Measurements from ENCODE around the gene NUP62. TPM values are rescaled to one million over a fixed set of nuclear protein-coding genes. Genes with fewer than 3 reads are reported as not detected.

The NUP62 gene
- total and polyA plus RNA-seq, 2 experiments from 2014 or later = 55.5 to 99.4 TPM

DNA sequence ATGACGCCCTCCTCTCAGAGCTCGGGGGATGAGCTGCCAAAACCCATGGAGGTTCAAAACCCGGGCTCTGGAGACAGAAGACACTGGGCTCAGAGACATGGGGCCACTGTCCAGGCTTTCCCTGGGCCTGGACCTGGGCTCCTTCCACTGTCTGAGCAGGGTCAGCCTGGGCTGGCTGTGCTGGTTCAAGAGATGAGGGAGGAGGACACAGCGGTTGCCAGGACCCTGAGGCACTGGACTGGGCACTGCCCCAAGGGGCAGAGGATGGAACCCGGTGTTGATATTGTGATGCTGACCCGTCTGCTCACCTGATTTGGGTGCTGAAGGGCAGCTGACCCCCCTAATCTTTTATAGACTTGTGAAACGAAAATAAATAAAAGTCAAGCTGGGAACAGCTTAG is 45.7 kb upstream of the NUP62 start (continued):
- TF ChIP-seq, protein P1, sequence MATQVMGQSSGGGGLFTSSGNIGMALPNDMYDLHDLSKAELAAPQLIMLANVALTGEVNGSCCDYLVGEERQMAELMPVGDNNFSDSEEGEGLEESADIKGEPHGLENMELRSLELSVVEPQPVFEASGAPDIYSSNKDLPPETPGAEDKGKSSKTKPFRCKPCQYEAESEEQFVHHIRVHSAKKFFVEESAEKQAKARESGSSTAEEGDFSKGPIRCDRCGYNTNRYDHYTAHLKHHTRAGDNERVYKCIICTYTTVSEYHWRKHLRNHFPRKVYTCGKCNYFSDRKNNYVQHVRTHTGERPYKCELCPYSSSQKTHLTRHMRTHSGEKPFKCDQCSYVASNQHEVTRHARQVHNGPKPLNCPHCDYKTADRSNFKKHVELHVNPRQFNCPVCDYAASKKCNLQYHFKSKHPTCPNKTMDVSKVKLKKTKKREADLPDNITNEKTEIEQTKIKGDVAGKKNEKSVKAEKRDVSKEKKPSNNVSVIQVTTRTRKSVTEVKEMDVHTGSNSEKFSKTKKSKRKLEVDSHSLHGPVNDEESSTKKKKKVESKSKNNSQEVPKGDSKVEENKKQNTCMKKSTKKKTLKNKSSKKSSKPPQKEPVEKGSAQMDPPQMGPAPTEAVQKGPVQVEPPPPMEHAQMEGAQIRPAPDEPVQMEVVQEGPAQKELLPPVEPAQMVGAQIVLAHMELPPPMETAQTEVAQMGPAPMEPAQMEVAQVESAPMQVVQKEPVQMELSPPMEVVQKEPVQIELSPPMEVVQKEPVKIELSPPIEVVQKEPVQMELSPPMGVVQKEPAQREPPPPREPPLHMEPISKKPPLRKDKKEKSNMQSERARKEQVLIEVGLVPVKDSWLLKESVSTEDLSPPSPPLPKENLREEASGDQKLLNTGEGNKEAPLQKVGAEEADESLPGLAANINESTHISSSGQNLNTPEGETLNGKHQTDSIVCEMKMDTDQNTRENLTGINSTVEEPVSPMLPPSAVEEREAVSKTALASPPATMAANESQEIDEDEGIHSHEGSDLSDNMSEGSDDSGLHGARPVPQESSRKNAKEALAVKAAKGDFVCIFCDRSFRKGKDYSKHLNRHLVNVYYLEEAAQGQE (IDR thresholded peaks at IDR 0.05; ENCODE audit: unreplicated experiment) = no peak
- TF ChIP-seq STAT1 (IDR thresholded peaks at IDR 0.05; ENCODE audit: unreplicated experiment) = no peak
- TF ChIP-seq, protein P2, sequence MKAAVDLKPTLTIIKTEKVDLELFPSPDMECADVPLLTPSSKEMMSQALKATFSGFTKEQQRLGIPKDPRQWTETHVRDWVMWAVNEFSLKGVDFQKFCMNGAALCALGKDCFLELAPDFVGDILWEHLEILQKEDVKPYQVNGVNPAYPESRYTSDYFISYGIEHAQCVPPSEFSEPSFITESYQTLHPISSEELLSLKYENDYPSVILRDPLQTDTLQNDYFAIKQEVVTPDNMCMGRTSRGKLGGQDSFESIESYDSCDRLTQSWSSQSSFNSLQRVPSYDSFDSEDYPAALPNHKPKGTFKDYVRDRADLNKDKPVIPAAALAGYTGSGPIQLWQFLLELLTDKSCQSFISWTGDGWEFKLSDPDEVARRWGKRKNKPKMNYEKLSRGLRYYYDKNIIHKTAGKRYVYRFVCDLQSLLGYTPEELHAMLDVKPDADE (IDR thresholded peaks at IDR 0.05) = no peak
- TF ChIP-seq, protein P3, sequence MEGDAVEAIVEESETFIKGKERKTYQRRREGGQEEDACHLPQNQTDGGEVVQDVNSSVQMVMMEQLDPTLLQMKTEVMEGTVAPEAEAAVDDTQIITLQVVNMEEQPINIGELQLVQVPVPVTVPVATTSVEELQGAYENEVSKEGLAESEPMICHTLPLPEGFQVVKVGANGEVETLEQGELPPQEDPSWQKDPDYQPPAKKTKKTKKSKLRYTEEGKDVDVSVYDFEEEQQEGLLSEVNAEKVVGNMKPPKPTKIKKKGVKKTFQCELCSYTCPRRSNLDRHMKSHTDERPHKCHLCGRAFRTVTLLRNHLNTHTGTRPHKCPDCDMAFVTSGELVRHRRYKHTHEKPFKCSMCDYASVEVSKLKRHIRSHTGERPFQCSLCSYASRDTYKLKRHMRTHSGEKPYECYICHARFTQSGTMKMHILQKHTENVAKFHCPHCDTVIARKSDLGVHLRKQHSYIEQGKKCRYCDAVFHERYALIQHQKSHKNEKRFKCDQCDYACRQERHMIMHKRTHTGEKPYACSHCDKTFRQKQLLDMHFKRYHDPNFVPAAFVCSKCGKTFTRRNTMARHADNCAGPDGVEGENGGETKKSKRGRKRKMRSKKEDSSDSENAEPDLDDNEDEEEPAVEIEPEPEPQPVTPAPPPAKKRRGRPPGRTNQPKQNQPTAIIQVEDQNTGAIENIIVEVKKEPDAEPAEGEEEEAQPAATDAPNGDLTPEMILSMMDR (conservative IDR thresholded peaks at IDR 0.05; ENCODE audit: low read depth in 2 of 2) = no peak

DNA sequence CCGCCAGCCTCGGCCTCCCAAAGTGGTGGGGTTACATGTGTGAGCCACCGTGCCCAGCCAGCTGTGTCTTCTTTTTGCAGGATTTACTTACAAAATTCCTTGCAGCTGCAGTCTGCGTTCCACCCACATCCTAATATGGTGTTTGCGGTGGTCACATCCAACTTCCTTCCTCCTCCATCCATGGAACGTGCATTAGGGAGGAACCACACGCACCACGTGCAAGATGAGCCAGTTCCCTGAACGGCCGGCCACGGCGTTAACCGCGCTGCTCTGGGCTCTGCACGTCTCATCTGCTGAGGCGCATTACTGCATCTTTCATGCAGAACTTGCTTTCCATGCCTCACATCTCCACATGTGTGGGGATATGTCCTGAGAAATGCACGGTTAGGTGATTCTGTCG is 44.7 kb upstream of the NUP62 start:
- DNase-seq (ENCODE audit: low spot score) (no peak), ATAC-seq (no peak)
- Histone ChIP-seq H2AFZ (no peak overlapping the region), H3K9me2 (ENCODE audit: insufficient read depth) (no peaks in the 10 kb centered on the region), H3K4me1 (ENCODE audit: insufficient read depth) (no peaks in the 10 kb centered on the region), H3K79me2 (replicated peaks; ENCODE audit: insufficient read depth) (no peaks in the 10 kb centered on the region), H3K27me3 (ENCODE audit: insufficient read depth) (no peaks in the 10 kb centered on the region), H3F3A (replicated peaks; ENCODE audit: low read depth) (no peaks in the 10 kb centered on the region), H3K4me3 (no peak overlapping the region), H3K4me2 (no peak overlapping the region), H3K36me3 (ENCODE audit: insufficient read depth) (no peaks in the 10 kb centered on the region), H3K27ac (ENCODE audit: low read depth) (no peak overlapping the region), H4K20me1 (replicated peaks; ENCODE audit: insufficient read depth) (no peaks in the 10 kb centered on the region)
- Mint-ChIP-seq H3K4me3 (no peak overlapping the region), H3K27me3 (ENCODE audit: insufficient read depth, low read depth, poor library complexity) (peaks cover 8% of the 10 kb centered on the region), H3K27ac (no peak overlapping the region), H3K36me3 (ENCODE audit: low read depth) (no peaks in the 10 kb centered on the region; the same call in 1 of the 3 replicates), H3K9me3 (no peaks in the 10 kb centered on the region), H3K4me1 (no peaks in the 10 kb centered on the region)
- TF ChIP-seq EZH2phosphoT487 (IDR thresholded peaks at IDR 0.05; ENCODE audit: unreplicated experiment) = no peak
- no peak for TF ChIP-seq ZNF114 (CRISPR knock-in tag; IDR thresholded peaks at IDR 0.05)
- TF ChIP-seq POLR2AphosphoS5 (IDR thresholded peaks at IDR 0.05; ENCODE audit: low read depth) = no peak
- TF ChIP-seq STAT1 (IDR thresholded peaks at IDR 0.05; ENCODE audit: unreplicated experiment) = no peak
- TF ChIP-seq NANOG (IDR thresholded peaks at IDR 0.05; ENCODE audit: borderline replicate concordance) = no peak
- TF ChIP-seq, protein P2 (IDR thresholded peaks at IDR 0.05) = no peak
- TF ChIP-seq, protein P3 (conservative IDR thresholded peaks at IDR 0.05; ENCODE audit: low read depth in 2 of 2) = no peak
- TF ChIP-seq JUNB (IDR thresholded peaks at IDR 0.05; ENCODE audit: unreplicated experiment) = no peak
- TF ChIP-seq CREB1 (CRISPR knock-in tag; IDR thresholded peaks at IDR 0.05; ENCODE audit: low read depth) = no peak
- TF ChIP-seq ZNF331 (CRISPR knock-in tag; IDR thresholded peaks at IDR 0.05; ENCODE audit: low read depth) = no peak
- TF ChIP-seq, protein P1 (IDR thresholded peaks at IDR 0.05; ENCODE audit: unreplicated experiment) = no peak
